ENCODE measurements around the gene SESN1.

DNA sequence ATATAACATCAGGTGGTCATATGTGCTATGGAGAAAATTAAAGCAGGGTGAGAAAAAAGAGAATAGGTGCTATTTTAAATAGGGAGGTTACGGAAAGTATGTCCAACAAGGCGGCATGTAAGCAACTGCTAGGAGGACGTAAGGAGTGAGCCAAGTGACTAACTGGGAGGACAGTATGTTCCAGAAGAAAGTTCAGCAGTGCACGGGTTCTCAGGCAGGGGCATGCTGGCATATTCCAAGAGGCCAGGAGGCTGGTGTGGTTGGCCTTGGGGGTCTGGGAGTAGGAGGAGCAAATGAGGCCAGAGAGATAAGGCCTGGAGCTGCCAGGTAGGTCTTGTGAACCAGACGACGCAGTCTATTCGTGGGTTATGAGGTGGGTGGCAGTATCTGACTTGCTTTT is 134.0 kb downstream of the SESN1 start:
- TF ChIP-seq, protein P1, sequence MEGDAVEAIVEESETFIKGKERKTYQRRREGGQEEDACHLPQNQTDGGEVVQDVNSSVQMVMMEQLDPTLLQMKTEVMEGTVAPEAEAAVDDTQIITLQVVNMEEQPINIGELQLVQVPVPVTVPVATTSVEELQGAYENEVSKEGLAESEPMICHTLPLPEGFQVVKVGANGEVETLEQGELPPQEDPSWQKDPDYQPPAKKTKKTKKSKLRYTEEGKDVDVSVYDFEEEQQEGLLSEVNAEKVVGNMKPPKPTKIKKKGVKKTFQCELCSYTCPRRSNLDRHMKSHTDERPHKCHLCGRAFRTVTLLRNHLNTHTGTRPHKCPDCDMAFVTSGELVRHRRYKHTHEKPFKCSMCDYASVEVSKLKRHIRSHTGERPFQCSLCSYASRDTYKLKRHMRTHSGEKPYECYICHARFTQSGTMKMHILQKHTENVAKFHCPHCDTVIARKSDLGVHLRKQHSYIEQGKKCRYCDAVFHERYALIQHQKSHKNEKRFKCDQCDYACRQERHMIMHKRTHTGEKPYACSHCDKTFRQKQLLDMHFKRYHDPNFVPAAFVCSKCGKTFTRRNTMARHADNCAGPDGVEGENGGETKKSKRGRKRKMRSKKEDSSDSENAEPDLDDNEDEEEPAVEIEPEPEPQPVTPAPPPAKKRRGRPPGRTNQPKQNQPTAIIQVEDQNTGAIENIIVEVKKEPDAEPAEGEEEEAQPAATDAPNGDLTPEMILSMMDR (conservative IDR thresholded peaks at IDR 0.05; ENCODE audit: low read length) = no peak
- no peak for TF ChIP-seq EZH2phosphoT487 (IDR thresholded peaks at IDR 0.05; ENCODE audit: borderline replicate concordance)
